NCI-H2029 (cell line): ENCODE measurements around the gene SLC19A1.

Experiments used
- DNase-seq: peaks from one replicate; lab custom pipeline; 2025; lab: John Stamatoyannopoulos, UW

SLC19A1 gene

DNA sequence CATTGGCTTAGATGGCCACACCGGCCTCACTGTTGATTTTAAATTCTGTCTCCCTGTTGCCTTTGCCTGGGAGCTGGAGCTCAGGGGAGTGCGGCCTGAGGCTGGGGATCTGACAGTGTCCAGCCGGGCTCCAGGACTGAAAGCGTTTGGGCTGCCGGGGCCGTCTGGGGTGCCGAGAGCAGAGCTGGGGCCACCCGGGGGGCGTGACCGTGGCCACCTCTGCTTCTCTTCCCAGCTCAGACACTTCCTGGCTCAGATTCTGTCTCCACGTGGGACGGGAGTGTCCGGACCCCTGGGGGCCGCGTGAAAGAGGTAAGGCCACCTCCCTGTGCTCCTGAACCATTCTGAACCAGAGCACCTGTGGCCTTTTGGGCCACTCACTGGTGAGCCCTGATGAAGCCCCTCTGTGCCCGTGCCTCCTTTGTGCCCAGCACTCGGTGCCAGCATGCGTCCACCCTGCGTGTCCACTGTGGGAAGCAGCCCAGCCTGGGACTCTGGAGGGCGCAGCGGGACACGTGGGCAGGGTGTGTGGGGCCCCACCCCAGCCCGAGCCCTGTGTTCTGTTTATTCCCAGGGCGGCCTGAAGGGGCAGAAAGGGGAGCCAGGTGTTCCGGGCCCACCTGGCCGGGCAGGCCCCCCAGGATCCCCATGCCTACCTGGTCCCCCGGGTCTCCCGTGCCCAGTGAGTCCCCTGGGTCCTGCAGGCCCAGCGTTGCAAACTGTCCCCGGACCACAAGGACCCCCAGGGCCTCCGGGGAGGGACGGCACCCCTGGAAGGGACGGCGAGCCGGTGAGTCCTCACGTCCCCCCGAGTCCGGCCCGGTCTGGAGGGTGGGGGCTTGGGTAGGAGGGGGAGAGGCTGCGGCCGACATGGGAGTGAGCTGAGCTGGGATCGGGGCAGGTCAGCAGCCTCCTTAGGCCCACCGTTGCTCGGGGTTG lies 64.8 kb downstream of the SLC19A1 start:
- DNase-seq = no peak

DNA sequence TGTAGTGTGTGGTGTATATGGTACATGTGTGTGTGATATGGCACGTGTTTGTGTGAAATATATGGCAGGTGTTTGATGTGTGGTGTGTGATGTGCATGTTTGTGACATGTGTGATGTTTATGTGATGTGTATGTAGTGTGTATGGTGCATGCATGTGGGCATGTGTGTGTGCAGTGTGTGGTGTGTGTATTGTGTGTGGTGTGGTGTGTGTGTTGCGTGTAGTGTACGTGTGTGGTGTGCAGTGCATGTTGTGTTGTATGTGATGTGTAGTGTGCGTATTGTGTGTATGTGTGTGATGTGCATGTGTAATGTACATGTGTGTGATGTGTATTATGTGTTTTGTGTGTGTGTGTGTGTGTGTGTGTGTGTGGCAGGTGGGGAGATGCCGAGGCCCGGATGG lies 65.7 kb downstream of the SLC19A1 start:
- no peak for DNase-seq

DNA sequence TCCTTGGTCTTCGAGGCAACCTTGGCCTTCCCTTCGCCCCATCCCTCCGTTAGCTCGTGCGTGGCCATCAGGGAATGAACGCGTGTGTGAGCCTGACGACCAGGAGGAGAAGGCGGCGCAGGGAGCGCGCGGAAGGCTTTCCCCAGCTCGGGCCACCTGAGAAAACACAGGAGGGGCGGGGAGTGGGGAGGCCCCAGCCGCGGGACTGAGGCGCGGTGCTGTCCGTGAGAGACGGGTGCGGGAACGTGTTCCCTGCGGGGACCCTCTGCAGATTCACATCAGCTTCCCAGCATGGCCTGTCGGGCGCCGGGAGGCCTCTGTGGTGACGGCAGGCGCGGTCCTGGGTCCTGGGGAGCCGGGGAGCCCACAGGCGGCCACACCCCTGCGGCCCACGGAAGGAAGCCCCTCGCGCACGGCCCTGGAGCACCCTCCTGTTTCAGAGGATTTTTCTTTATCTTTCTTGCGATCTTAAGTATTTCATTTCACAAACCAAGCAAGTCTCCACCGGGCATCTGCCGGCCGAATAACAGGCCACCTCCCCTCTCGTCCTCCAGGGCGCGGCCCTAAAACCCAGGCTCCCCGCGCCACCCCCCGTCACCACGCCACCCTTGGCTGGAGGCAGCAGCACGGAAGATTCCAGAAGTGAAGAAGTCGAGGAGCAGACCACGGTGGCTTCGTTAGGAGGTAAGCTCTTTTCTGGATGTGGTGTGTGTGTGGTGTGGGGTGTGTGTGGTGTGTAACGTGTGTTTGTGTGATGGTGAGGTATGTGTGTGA lies 66.3 kb downstream of the SLC19A1 start:
- DNase-seq = no peak

DNA sequence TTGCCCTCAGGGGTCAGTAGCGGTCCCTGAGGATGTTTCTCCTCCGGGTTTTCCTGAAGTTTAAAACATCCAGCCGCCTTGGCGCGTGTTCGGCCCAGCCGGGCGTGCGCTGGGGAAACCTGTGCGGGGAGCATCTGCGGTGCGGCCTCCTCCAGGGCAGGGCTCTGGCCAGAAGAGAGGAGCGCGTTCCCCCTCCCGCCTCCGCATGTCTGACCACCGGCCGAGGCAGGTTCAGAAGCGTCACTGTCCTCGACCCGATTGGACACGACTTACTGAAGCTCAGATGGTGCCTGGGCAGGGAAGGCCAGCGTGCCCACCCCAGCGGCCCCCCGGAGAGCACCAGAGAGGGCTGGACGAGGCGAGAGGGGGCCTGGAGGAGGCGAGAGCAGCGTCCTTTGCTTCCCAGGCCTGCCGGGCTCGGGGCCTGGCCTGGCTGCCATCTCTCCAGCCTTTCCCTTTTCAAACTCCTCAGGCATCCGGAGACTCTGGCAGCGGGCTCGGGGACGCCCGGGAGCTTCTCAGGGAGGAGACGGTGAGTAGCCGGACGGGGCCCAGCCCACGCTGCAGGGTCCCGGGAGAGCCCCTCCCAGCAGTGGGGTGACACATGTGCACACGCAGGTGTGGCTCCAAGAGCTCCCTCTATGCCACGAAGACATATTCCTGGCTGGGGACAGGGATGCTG lies 67.1 kb downstream of the SLC19A1 start:
- no peak for DNase-seq

DNA sequence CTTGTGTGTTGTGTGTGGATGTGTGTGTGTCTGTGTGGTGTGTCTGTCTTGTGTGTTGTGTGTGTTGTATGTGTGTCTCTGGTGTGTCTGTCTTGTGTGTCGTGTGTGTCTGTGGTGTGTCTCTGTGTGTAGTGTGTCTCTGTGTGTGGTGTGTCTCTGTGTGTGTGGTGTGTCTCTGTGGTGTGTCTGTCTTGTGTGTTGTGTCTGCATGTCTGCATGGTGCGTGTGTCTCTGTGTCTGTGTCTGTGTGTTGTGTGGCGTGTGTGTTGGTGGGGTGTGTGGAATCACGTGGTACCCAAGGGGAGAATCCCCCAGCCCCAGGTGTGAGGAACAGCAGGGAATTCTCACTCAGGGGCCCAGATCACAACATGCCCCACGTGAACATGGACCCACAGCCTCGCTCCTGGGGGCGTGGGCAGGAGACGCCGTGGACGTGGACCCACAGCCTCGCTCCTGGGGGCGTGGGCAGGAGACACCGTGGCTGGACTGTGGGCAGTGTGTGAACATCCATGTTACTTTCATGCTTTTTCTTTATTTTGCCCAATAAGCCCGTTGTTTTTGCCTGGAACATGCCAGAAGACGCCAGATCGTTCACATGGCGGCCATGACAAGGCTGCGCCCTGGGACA lies 67.8 kb downstream of the SLC19A1 start:
- no peak for DNase-seq

DNA sequence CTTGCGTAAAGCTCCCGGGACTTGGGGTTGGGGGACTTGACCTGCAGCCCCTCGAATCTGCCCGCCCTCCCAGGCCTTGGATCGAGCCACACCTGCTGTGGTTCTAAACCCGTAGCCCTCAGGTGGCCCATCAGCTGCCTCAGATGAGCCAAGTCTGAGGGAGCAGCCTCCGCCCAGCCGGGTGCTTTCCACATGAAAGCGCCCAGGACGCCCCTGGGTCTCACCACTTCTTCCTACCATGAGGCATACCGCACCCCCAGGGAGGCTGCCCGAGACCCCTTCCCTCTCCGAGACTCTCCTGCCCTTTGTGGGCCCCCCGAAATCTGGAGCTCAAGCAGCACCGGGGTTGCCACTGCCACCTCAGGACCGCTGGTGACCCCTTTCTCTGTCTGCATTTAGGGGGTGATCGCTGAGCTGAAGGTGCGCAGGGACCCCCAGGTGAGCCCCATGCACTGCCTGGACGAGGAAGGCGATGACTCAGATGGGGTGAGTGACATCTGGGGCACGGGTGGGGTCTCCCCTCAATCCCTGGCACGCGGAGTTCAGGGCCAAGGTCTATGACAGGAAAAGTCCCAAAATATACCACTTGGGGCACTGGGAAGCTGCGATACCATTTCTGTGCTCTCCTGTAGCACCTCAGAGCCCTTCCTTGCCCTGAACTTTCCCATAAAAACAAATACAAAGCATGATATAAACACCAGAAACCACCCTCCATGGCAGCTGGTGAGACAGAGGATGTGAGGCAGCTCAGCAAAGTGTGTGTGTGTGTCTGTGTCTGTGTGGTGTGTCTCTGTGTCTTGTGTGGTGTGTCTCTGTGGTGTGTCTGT lies 68.5 kb downstream of the SLC19A1 start:
- DNase-seq = no peak

DNA sequence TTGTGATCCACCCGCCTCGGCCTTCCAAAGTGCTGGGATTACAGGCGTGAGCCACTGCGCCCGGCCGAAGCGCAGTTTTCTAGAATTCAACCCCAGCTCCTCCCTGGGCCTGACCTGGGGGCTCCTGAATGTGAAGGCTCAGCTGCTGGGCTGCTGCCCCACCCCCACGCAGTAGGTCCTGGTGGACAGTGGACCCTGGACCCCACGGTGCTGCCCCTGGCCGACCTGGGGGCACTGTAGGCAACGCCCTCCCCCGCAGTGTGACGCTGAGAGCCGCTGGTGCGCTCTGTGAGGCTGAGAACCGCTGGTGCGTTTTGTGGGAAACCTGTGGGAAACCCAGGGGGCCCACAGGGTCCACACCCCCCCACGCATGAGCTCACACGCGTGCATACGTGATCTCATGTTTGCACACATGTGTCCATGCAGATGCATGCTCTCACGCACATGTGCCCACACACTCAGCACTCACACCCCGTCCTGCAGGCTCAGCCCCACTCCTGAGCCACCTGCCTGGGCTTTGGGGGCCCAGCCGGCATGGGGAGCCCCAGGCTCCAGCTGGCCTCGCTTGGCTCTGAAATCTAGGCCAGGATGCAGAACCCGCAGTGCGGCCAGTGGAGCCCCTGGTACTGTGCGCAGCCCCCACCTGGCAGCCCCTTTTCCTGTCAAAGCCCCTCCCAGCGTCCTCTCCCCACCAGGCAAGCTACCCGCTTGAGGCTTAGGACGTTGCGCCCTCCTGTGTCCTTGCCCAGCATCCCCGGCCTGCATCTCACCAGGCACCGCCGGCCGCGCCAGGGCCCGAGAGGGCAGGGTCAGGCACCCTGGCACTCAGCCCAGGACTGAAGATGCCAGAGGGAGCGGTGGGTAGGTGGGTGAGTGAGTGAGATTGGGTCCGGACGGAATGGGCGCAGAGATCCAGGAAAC lies 69.5 kb downstream of the SLC19A1 start:
- no peak for DNase-seq

DNA sequence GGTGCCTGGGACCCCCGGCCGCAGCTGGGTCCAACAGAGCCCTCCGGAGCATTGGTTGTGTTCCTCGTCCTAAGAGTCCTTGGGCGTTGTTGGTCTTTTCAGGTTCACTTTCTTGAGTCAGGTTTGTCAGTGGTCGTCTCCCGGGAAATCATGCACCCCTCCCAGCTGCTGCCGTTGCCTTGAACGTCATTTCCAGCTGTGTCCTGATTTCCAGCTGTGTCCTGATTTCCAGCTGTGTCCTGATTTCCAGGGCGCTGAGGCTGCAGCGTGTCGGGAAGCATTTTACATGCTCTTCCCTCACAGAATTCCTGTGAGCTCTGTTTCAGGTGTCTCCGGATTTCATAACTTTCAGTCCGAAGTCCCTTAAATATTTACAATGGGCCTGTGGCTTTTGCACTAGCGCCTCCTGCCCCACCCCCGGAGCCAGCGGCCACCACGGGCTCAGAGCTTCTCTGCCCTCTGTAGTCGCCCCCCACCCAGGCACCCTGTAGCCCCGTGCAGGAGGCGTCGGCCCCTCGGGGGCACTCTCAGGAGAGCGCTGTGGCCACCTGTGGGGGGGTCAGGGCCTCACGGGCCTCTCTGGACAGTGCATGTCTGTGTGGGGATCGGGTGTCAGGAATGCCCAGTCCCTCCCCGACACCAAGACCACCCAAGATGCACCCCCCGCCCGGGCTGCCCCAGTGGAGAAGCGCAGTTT lies 70.6 kb downstream of the SLC19A1 start:
- DNase-seq = no peak

DNA sequence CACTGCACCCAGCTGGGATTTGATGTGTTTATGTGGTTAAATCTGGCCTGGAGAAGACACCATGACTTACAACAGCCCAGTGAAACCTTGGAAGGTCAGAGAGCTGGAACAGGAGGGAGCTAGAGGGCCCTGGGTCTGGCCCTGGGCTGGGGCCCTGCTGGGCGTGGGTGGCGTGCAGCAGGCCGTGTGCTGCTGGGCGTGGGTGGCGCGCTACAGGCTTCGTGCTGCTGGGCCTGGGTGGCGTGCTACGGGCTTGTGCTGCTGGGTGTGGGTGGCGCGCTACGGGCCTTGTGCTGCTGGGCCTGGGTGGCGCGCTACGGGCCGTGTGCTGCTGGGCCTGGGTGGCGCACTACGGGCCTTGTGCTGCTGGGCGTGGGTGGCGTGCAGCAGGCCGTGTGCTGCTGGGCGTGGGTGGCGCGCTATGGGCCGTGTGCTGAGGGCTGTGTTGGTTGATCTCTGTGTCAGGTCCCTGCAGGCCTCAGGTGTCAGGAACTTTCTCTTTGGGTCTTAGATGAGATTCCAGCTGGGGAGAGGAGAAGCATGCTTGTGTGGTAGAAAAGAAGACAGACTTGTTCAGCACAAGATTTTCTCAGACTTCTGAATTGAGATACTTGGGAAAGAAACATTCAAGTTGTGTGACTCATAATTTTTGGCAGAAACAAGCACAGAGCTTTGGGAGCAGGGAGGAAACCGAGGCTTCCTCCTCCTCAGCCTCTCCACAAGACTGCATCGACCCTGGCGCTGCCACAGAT lies 71.3 kb downstream of the SLC19A1 start:
- no peak for DNase-seq

DNA sequence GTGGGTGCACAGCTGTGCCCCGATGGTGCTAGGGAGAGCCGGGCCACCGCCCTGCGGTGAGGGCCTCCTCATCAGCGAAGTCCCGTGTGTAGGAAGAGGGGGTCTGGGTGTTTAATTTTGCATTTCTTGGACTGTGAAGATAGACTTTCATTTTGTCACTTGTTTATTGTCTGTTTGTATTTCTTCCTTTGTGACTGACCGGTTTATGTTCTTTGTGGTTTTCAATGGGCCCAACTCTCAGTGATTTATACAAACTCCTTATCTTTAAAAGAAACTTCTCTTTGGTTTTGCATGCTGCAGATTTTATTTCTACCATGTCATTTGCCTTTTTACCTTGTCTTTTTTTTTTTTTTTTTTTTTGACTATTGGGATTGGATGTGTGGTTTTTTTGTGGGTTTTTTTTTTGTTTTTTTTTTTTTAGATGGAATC lies 72.1 kb downstream of the SLC19A1 start:
- no peak for DNase-seq

DNA sequence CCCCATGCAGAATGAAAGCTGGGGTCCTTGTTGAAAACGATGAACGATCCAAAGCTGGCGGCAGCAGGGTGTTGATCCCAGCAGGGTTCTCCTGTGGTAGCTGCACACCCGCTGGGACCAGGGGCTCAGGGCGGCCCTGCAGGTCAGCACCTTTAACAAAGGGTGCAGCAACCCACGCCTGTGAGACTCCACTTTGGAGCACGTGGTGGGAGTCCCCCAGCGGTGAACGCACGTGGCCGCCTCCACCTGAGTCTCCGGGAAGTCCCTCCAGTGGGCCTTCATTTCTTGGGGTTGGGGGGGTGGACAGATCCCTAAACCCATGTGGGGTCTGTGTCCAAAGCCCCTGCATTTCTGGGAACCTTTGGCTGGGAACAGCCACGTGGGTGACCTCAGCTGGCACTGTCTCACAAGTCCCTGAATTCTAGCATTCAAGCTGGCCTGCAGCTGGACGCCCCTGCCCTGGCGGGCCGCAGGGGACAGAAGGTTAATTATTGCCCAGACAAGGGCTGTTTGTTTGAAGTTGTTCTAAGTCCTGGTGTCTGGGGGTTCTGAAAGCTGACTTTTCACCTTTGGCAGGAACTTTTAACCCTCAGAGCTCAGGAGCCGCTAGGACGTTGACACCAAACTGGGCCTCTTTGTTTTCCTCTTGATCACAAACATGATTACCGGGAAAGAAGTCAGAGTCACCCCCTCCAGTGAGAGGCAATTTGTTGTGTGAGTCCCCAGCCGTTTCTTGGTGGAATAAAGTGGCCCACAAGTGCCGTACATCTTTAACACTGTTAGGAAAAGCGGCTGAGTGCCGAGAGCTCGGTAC lies 72.8 kb downstream of the SLC19A1 start:
- no peak for DNase-seq

DNA sequence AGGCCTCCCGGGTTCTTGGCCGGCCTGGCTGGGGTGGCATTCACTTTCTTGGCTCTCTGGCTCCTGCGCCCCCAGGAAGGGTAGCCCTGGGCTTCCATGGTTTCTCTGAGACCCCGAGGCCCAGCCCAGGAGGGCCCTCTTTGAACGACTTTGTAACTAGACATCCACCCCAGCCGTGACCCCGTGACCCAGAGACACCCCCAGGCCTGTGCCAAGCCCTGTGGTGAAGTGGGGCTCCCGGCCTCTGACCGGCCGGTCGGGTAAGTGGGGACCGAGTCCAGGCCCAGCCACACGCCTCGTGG lies 73.3 kb downstream of the SLC19A1 start:
- no peak for DNase-seq

DNA sequence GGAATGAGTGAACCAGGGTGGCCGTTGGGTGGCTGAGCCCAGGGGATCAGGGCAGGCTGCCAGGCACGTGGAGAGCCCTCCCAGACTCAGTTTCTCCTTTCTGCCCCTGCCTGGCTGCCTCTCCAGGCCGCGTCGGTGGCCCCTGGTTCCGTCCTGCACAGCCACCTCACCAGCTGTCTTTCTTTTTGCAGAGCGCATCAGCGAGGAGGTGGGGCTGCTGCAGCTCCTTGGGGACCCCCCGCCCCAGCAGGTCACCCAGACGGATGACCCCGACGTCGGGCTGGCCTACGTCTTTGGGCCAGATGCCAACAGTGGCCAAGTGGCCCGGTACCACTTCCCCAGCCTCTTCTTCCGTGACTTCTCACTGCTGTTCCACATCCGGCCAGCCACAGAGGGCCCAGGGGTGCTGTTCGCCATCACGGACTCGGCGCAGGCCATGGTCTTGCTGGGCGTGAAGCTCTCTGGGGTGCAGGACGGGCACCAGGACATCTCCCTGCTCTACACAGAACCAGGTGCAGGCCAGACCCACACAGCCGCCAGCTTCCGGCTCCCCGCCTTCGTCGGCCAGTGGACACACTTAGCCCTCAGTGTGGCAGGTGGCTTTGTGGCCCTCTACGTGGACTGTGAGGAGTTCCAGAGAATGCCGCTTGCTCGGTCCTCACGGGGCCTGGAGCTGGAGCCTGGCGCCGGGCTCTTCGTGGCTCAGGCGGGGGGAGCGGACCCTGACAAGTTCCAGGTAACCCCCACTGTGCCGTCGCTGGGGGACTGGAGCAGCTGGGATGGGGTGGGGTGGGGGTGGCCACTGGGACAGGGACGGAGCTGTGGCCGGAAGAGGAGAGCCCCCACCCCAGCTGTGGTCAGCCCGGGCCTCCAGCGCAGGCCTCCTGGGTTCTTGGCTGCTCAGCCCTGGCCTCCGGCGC lies 73.9 kb downstream of the SLC19A1 start:
- no peak for DNase-seq

DNA sequence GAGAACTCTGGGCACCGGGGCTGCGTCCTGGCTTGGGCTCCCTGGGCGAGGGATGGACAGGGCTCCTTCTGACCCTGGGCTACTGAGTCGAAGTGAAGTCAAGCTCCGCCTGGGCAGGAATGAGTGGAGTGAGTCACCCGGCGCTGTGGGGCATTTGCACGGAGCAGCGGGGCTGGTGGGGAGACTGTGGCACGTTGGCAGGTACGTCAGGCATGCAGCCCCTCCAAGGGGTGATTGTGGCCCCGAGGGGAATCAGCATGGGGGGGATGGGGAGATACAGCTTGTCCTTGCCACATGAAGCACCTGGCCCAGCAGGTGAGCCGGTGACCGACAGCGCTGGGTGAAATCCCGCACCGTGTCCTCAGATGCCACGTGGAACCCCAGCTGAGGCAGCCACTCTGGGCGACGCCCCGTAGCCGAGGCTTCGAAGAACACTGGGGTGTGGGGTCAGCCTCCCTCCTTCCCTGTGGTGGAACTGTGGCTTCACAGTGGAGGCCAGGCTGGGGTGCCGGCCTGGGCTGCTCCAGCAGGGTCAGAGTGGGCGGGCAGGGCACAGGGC lies 74.9 kb downstream of the SLC19A1 start:
- DNase-seq = no peak

DNA sequence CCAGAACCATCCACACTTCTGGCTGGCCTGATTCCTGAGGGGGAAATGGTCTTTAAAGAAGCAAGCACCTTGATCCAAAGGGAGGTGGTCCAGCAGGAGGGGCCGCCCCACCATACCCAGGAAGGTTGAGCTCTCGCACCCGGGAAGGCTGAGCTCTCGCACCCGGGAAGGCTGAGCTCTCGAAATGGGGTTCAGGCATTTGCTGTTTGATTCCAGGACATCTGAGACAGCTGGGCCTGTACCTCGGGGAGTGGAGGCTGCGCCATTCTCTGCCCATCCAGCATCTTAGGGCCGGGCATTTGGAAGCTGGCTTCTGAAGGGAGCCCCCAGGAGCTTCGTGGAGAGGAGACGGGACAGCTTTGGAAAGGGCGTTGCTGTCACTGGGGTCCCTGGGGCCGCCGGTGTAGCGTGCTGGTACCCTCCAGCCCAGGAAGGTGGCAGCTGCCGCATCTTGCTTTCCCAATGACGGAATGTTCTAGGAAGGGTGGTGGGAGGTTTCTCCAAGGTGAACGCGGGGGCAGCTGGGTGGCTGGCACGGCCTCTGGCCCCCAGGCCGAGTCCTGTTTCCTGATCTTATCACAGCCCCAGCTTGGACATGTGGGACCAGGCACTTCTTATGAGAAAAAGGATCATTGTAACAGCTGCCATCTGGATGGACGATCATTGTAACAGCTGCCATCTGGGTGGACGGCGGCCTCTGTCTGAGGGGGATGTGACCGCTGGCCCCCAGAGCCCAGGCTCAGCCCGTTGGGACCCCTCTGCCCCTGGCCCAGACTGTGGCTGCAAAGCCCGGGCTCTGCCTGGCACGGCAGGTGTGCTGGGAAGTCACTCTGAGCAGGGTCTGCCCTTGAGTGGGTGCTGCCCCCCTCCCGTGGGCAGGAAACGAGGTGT lies 75.7 kb downstream of the SLC19A1 start:
- no peak for DNase-seq
